HepG2 (cell line): ENCODE results near the gene CD300LB. TPM values are rescaled to one million over a fixed set of nuclear protein-coding genes. Genes with fewer than 3 reads are reported as not detected.

Experiments
- ATAC-seq: fragments of 200-7000 bp; cut with Tn5 transposase; 3 replicates; pipeline ENCODE4 v1.9.1; 2020; ENCODE audit warnings: mild to moderate bottlenecking, moderate library complexity
- BruUV-seq: library from RNA; stranded (reverse); fragments of 400-500 nt; replicated peaks from 2 replicates; lab custom pipeline; 2021; lab: Mats Ljungman, UMichigan
- CTCF ChIA-PET: fragments of 300-600 bp; formaldehyde crosslinking; extraction: SDS; loops from one replicate; lab custom pipeline; 2021; ENCODE audit warnings: low total read pairs, inconsistent platforms, low intra/inter-chr PET ratio; lab: Yijun Ruan, JAX
- POLR2A ChIA-PET: fragments of 350-600 bp; sonication (Branson Sonifier 250); formaldehyde crosslinking; loops from one replicate; lab custom pipeline; 2020; ENCODE audit warnings: antibody characterized with exemption, inconsistent platforms; lab: Yijun Ruan, JAX
- DNase-seq: peaks from one replicate; pipeline ENCODE4 v3.0.0-alpha.2; 2015; ENCODE audit warnings: low spot score
- FAIRE-seq: peaks from 3 replicates; lab custom pipeline; 2011; peaks lifted over from hg19 to GRCh38; lab: Jason Lieb, UNC
- H2AFZ ChIP-seq: one replicate; pipeline ENCODE4 v1.6.1; 2011; ENCODE audit warnings: low read length, inconsistent platforms
- H3K27ac ChIP-seq: fragments of 300-600 bp; 3 replicates; pipeline ENCODE4 v1.8.0; 2011; ENCODE audit warnings: mixed run types, mild to moderate bottlenecking, mixed read lengths, low read length, inconsistent platforms; ENCODE audit not compliant: insufficient read depth; ENCODE audit errors: extremely low read length
- H3K27me3 ChIP-seq, 2 experiments: fragments of 200-600 bp in 1 of 2; 2 replicates in 1 of 2; 3 replicates in 1 of 2; pipeline versions ENCODE4 v1.6.0 to v1.8.0; 2011; ENCODE audit warnings: low read length in 2 of 2, mild to moderate bottlenecking in 2 of 2, moderate library complexity in 2 of 2, inconsistent platforms in 1 of 2; ENCODE audit not compliant: insufficient read depth in 2 of 2, control insufficient read depth in 1 of 2
- H3K36me3 ChIP-seq, 2 experiments: fragments of 200-600 bp in 1 of 2; replicated peaks in 1 of 2; 2 replicates in 1 of 2; 3 replicates in 1 of 2; pipeline versions ENCODE4 v1.5.1 to v1.8.0; 2011; ENCODE audit warnings: low read length in 2 of 2, inconsistent platforms in 1 of 2; ENCODE audit not compliant: insufficient read depth in 2 of 2, control insufficient read depth in 1 of 2
- H3K4me1 ChIP-seq: 2 replicates; pipeline ENCODE4 v1.5.1; 2012; ENCODE audit warnings: low read length, inconsistent platforms; ENCODE audit not compliant: insufficient read depth
- H3K4me2 ChIP-seq: 2 replicates; pipeline ENCODE4 v1.6.0; 2011; ENCODE audit warnings: low read depth, low read length, inconsistent platforms
- H3K4me3 ChIP-seq, 3 experiments: fragments of 200-600 bp in 1 of 3; sonication (generic), shearing (Covaris generic) in 1 of 3; replicated peaks in 1 of 3; 2 replicates each; pipeline ENCODE4 v1.5.1; 2011 to 2016; ENCODE audit warnings: low read length in 3 of 3, inconsistent platforms in 2 of 3, low read depth in 2 of 3, mild to moderate bottlenecking in 2 of 3, control low read depth in 1 of 3, mixed read lengths in 1 of 3; ENCODE audit not compliant: insufficient read depth in 1 of 3
- H3K79me2 ChIP-seq: one replicate; pipeline ENCODE4 v1.6.1; 2011; ENCODE audit warnings: low read length, inconsistent platforms; ENCODE audit not compliant: insufficient read depth
- H3K9ac ChIP-seq: 2 replicates; pipeline ENCODE4 v1.6.0; 2011; ENCODE audit warnings: mild to moderate bottlenecking, low read depth, low read length, inconsistent platforms; ENCODE audit not compliant: insufficient read depth
- H3K9me3 ChIP-seq: 2 replicates; pipeline ENCODE4 v1.5.1; 2012; ENCODE audit warnings: mild to moderate bottlenecking, low read length
- H4K20me1 ChIP-seq: 2 replicates; pipeline ENCODE4 v1.6.0; 2011; ENCODE audit warnings: inconsistent platforms, mild to moderate bottlenecking, low read length, moderate library complexity; ENCODE audit not compliant: insufficient read depth
- ARHGAP35 ChIP-seq: sonication (generic); formaldehyde crosslinking; IDR thresholded peaks from 2 replicates; pipeline ENCODE4 v1.9.0; 2022; ENCODE audit warnings: mild to moderate bottlenecking, inconsistent platforms, moderate library complexity, missing genetic modification reagents, borderline replicate concordance
- ARID4A ChIP-seq: sonication (generic); formaldehyde crosslinking; IDR thresholded peaks from 2 replicates; pipeline ENCODE4 v1.5.0; 2020; ENCODE audit warnings: mild to moderate bottlenecking, missing genetic modification reagents, borderline replicate concordance
- ARNT2 ChIP-seq: sonication (generic); formaldehyde crosslinking; IDR thresholded peaks from 2 replicates; pipeline ENCODE4 v1.8.0; 2022; ENCODE audit warnings: mild to moderate bottlenecking, low read depth, missing genetic modification reagents, moderate library complexity
- GABPB1 ChIP-seq: IDR thresholded peaks from 2 replicates; pipeline ENCODE4 v1.6.1; 2016; ENCODE audit warnings: mild to moderate bottlenecking, missing genetic modification reagents, moderate library complexity, missing compliant biosample characterization
- HMGXB4 ChIP-seq, 2 experiments: sonication (generic) in 1 of 2; formaldehyde crosslinking in 1 of 2; IDR thresholded peaks; 2 replicates each; pipeline versions ENCODE4 v1.4.0 to v1.6.1; 2018 to 2020; ENCODE audit warnings: missing genetic modification reagents in 2 of 2, borderline replicate concordance in 1 of 2, low read depth in 1 of 2, mild to moderate bottlenecking in 1 of 2, missing biosample characterization in 1 of 2
- PHF20 ChIP-seq: sonication (generic); formaldehyde crosslinking; IDR thresholded peaks from 2 replicates; pipeline ENCODE4 v1.5.0; 2020; ENCODE audit warnings: mild to moderate bottlenecking, missing genetic modification reagents
- STAT5B ChIP-seq: sonication (generic); formaldehyde crosslinking; IDR thresholded peaks from 2 replicates; pipeline ENCODE4 v1.4.0; 2020; ENCODE audit warnings: missing genetic modification reagents
- ZFP1 ChIP-seq: IDR thresholded peaks from 2 replicates; pipeline ENCODE4 v1.6.1; 2016
- WGBS: methylation state at CpG from one replicate; pipeline ENCODE4 v1.1.6; 2017; ENCODE audit warnings: low lambda C conversion rate; 5-methylcytosine and 5-hydroxymethylcytosine counted together
- in situ Hi-C: cut with HindIII; loops from 2 replicates; pipeline ENCODE4 v1.10.0; 2017; ENCODE audit warnings: low pct_unique_long_range_greater_than_20kb; ENCODE audit not compliant: extremely low pct_ligation_motif_present
- intact Hi-C: fragments of 100-400 bp; cut with micrococcal nuclease; formaldehyde crosslinking; loops from one replicate; pipeline ENCODE4 v1.10.0; 2022; ENCODE audit not compliant: unreplicated experiment
- polyA plus RNA-seq, 8 experiments: library from polyadenylated mRNA; depleted of rRNA in 3 of 8; stranded (reverse) in 7 of 8; unstranded in 1 of 8; fragments of >200 nt; fragmentation: Illumina TruSeq in 4 of 8; extraction: Trizol in 4 of 8; gene quantifications; 2 replicates each; pipeline versions ENCODE4 v1.2.1 to v1.2.3, GENCODE V29; 2011 to 2016; ENCODE audit warnings: low read depth in 4 of 8, missing spikeins in 1 of 8, mixed read lengths in 1 of 8; ENCODE audit not compliant: insufficient read depth in 1 of 8
- total RNA-seq, 5 experiments: library from RNA; depleted of rRNA; stranded (reverse); fragments of >200 nt; fragmentation: Illumina TruSeq; extraction: Trizol; gene quantifications; 2 replicates each; pipeline ENCODE4 v1.2.3, GENCODE V29; 2016; ENCODE audit warnings: low read depth in 1 of 5
- TF ChIP-seq, protein P1 (sequence below): sonication (generic); formaldehyde crosslinking; IDR thresholded peaks from 2 replicates; pipeline ENCODE4 v1.4.0; 2020; ENCODE audit warnings: missing genetic modification reagents
- TF ChIP-seq, protein P2 (sequence below): sonication (generic); formaldehyde crosslinking; IDR thresholded peaks from 2 replicates; pipeline ENCODE4 v1.5.0; 2020; ENCODE audit warnings: mild to moderate bottlenecking, missing genetic modification reagents

CD300LB gene
- total and polyA plus RNA-seq, 2 of the 13 experiments (the other 11 are each of a cell fraction or from before 2014, with no cell fraction given), result not detected

- Histone ChIP-seq H3K79me2 (no peaks in the 10 kb centered on the region), H3K4me1 (no peaks in the 10 kb centered on the region), H3K9ac (no peak overlapping the region), H3K4me2 (no peak overlapping the region), H3K27me3 (peaks cover 3 to 50% of the 10 kb centered on the region in 2 experiments; a peak in 4 of 5 replicates), H3K27ac (no peak overlapping the region), H3K4me3 (no peak overlapping the region), H3K36me3 (no peaks in the 10 kb centered on the region), H2AFZ (no peak overlapping the region), H4K20me1 (no peaks in the 10 kb centered on the region), H3K9me3 (no peaks in the 10 kb centered on the region)
- ChIA-PET POLR2A (no interaction called here), CTCF (interaction anchor here (1.3 to 1.7 kb wide), 2 partner anchors 153 to 178 kb away, joined by 7 read pairs; no protein-coding TSS in a partner anchor)
- ATAC-seq (no peak), DNase-seq (no peak), FAIRE-seq (no peak)
- in situ Hi-C loops, result no loop called here
- WGBS, result 18% methylated on average over 10 of the region's 10 CpGs
- BruUV-seq, result no TSS peak
- intact Hi-C loops, result loop anchor here (5.0 kb wide), 2 partner anchors 75 to 165 kb away; partner anchors contain the start of gene GPR142
- TF ChIP-seq ZFP1 (CRISPR knock-in tag) (no peak), GABPB1 (CRISPR knock-in tag) (no peak), HMGXB4 (CRISPR knock-in tag; IDR thresholded peaks at IDR 0.05; ENCODE audit: borderline replicate concordance in 1 of 2, low read depth in 1 of 2) (no peak), PHF20 (CRISPR knock-in tag) (no peak), ARNT2 (no peak), ARID4A (CRISPR knock-in tag) (no peak), ARHGAP35 (no peak), STAT5B (CRISPR knock-in tag) (no peak)
- TF ChIP-seq, protein P1, sequence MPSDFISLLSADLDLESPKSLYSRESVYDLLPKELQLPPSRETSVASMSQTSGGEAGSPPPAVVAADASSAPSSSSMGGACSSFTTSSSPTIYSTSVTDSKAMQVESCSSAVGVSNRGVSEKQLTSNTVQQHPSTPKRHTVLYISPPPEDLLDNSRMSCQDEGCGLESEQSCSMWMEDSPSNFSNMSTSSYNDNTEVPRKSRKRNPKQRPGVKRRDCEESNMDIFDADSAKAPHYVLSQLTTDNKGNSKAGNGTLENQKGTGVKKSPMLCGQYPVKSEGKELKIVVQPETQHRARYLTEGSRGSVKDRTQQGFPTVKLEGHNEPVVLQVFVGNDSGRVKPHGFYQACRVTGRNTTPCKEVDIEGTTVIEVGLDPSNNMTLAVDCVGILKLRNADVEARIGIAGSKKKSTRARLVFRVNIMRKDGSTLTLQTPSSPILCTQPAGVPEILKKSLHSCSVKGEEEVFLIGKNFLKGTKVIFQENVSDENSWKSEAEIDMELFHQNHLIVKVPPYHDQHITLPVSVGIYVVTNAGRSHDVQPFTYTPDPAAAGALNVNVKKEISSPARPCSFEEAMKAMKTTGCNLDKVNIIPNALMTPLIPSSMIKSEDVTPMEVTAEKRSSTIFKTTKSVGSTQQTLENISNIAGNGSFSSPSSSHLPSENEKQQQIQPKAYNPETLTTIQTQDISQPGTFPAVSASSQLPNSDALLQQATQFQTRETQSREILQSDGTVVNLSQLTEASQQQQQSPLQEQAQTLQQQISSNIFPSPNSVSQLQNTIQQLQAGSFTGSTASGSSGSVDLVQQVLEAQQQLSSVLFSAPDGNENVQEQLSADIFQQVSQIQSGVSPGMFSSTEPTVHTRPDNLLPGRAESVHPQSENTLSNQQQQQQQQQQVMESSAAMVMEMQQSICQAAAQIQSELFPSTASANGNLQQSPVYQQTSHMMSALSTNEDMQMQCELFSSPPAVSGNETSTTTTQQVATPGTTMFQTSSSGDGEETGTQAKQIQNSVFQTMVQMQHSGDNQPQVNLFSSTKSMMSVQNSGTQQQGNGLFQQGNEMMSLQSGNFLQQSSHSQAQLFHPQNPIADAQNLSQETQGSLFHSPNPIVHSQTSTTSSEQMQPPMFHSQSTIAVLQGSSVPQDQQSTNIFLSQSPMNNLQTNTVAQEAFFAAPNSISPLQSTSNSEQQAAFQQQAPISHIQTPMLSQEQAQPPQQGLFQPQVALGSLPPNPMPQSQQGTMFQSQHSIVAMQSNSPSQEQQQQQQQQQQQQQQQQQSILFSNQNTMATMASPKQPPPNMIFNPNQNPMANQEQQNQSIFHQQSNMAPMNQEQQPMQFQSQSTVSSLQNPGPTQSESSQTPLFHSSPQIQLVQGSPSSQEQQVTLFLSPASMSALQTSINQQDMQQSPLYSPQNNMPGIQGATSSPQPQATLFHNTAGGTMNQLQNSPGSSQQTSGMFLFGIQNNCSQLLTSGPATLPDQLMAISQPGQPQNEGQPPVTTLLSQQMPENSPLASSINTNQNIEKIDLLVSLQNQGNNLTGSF (CRISPR knock-in tag), result no peak
- TF ChIP-seq, protein P2, sequence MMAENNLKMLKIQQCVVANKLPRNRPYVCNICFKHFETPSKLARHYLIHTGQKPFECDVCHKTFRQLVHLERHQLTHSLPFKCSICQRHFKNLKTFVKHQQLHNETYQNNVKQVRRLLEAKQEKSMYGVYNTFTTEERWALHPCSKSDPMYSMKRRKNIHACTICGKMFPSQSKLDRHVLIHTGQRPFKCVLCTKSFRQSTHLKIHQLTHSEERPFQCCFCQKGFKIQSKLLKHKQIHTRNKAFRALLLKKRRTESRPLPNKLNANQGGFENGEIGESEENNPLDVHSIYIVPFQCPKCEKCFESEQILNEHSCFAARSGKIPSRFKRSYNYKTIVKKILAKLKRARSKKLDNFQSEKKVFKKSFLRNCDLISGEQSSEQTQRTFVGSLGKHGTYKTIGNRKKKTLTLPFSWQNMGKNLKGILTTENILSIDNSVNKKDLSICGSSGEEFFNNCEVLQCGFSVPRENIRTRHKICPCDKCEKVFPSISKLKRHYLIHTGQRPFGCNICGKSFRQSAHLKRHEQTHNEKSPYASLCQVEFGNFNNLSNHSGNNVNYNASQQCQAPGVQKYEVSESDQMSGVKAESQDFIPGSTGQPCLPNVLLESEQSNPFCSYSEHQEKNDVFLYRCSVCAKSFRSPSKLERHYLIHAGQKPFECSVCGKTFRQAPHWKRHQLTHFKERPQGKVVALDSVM, result no peak
Measured at GRCh38 chr17:74532115-74532514, 840 bp upstream of the CD300LB start.
